GM19397 (cell line): Measurements from ENCODE around the gene GJA4.
"Not testable (repeated sequence)": the region's sequence is repeated elsewhere in the genome, so short reads cannot be mapped to it uniquely, and the experiment has no call there.

Source experiments
- ATAC-seq: cut with Tn5 transposase; IDR thresholded peaks from one replicate; pipeline ENCODE4 v1.9.1; 2021; ENCODE audit warnings: mild to moderate bottlenecking, moderate library complexity; ENCODE audit not compliant: unreplicated experiment

GJA4 gene

GRCh38 chr1:34787461-34788420 lies 5.1 kb upstream of the GJA4 start:
- ATAC-seq: no peak

- no peak for ATAC-seq
Observed at GRCh38 chr1:34790985-34791384, 1.8 kb upstream of the GJA4 start.

GRCh38 chr1:34792424-34792823 lies 375 bp upstream of the GJA4 start:
- ATAC-seq: no peak

GRCh38 chr1:34794001-34794789 lies 1.4 kb downstream of the GJA4 start:
- ATAC-seq: no peak

- no peak for ATAC-seq
Observed at GRCh38 chr1:34794790-34795180, 2.0 kb downstream of the GJA4 start.

GRCh38 chr1:34795916-34796315 lies 3.1 kb downstream of the GJA4 start:
- no peak for ATAC-seq

GRCh38 chr1:34796990-34797389 lies 4.2 kb downstream of the GJA4 start:
- peak; percentile 69 for ATAC-seq

- no peak for ATAC-seq
Observed at GRCh38 chr1:34800214-34800613, 7.4 kb downstream of the GJA4 start.

- ATAC-seq: no peak
Observed at GRCh38 chr1:34803770-34804169, 11.0 kb downstream of the GJA4 start.

GRCh38 chr1:34806396-34806795 lies 13.6 kb downstream of the GJA4 start:
- ATAC-seq: no peak

GRCh38 chr1:34808051-34808810 lies 15.4 kb downstream of the GJA4 start:
- ATAC-seq: no peak

GRCh38 chr1:34810781-34811180 lies 18.0 kb downstream of the GJA4 start:
- ATAC-seq: not testable (repeated sequence)

GRCh38 chr1:34816332-34816731 lies 23.5 kb downstream of the GJA4 start:
- no peak for ATAC-seq

GRCh38 chr1:34816778-34817177 lies 24.0 kb downstream of the GJA4 start:
- ATAC-seq: no peak

GRCh38 chr1:34818862-34819261 lies 26.1 kb downstream of the GJA4 start:
- ATAC-seq: not testable (repeated sequence)

- ATAC-seq: no peak
Observed at GRCh38 chr1:34822202-34822601, 29.4 kb downstream of the GJA4 start.

- ATAC-seq: no peak
Observed at GRCh38 chr1:34824817-34825454, 32.1 kb downstream of the GJA4 start.

GRCh38 chr1:34825455-34826091 lies 32.8 kb downstream of the GJA4 start:
- no peak for ATAC-seq

- ATAC-seq: no peak
Observed at GRCh38 chr1:34827341-34827941, 34.6 kb downstream of the GJA4 start.

- no peak for ATAC-seq
Observed at GRCh38 chr1:34828611-34829010, 35.8 kb downstream of the GJA4 start.
